Left lobe of liver (tissue), 2 donors: Measurements from ENCODE around the gene ANKRD33. TPM values are rescaled to one million over a fixed set of nuclear protein-coding genes. Genes with fewer than 3 reads are reported as not detected.

ENCODE experiments used
- ATAC-seq: fragments of 200-7000 bp; cut with Tn5 transposase; one replicate; pipeline ENCODE4 v1.9.1; 2020; ENCODE audit warnings: mild to moderate bottlenecking, moderate library complexity
- DNase-seq: peaks from one replicate; pipeline ENCODE4 v3.0.0-alpha.2; 2020; ENCODE audit warnings: low spot score
- total RNA-seq: library from RNA; stranded (reverse); gene quantifications from one replicate; pipeline ENCODE4 v1.2.1, GENCODE V29; 2021
- donor health status: DM: no; HTN: no; CAD: no; lungs with moderate emphysema.
- donor health status: DM: no; HTN: yes; CAD: no.

The ANKRD33 gene
- total RNA-seq, 1 donor from 2014 or later = not detected

DNA sequence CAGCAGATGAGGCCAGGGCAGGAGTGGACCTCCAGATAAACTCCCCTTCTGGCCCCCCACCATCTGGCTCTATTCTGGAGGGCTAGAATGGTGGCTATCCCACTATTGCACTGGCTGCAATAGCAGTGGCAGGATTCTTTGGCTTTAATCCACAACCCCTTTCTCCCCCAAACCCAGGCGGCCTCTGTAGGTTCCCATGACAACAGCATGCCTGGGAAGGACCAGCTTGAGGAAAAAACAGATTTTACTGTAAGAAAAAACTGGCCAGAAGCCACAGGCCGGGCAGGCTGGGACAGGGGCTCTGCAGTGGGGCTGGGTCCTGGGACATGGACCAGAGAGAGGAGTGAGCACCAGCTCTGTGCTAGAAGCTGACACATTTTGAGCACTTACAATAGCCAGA, 50.0 kb downstream of the ANKRD33 start:
- no peak for ATAC-seq
- DNase-seq = no peak

DNA sequence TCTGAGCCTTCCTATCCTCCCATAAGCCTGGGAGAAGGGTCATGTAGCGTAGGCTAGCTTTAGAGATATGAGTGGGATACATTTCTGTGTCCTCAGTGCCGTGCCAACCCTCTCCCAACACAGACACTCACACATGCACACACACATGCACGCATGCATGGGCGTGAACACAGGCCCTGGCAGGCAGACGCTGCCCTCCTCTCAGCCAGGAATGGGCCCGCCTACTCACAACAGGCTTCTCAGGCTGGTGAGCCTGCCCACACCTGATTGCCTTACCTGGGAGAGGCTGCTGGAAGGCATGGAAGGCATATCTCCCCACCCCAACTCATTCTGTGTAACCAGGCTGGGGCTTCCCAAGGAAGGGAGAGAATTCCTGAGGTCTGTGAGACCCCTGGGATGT, 50.8 kb downstream of the ANKRD33 start:
- ATAC-seq = no peak
- no peak for DNase-seq

DNA sequence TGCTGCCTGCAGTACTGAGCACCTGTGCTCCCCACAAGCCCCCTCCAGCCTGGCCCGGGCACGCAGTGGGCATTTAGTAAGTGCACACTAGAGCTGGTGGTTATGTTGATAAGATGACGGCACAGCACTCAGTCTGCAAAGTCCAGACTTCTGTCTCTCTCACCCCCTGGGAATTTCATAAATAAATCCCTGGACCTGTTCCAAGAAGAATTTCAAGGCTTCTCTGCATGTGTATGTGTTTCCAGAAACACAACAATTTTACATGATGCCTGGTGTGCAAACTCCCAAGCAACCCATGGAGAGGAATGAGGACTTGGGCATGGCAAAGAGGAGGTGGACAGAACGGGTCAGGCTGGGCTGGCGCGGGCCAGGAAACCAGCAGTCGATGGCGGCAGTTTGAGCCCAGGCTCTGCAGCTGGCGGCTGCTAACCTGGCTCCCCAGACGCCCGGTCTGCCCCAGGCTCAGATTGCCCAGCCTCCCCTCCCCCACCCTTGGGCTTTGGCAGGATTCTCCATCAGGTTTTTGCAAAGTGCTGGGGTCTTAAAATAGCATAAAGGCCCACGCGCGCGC, 53.2 kb downstream of the ANKRD33 start:
- peak; percentile 18 for ATAC-seq
- peak; percentile 44 for DNase-seq

Other genes with a start within 250 kb of the ANKRD33 start
- 0.68 TPM for gene FIGNL2, start 39.4 kb upstream of the ANKRD33 start, total RNA-seq
- gene ACVRL1, start 19.4 kb downstream of the ANKRD33 start, total RNA-seq = 7.1 TPM
- 28.0 TPM for gene ACVR1B, start 63.6 kb downstream of the ANKRD33 start, total RNA-seq
- gene TAMALIN, start 118.8 kb downstream of the ANKRD33 start, total RNA-seq = 5.5 TPM
- gene NR4A1, start 163.3 kb downstream of the ANKRD33 start, total RNA-seq = 5.4 TPM
- 18.0 TPM for gene ATG101, start 181.9 kb downstream of the ANKRD33 start, total RNA-seq
- gene SMIM41, start 191.6 kb downstream of the ANKRD33 start, total RNA-seq = not detected